ENCODE results near the gene RNASE8.
"Not testable (repeated sequence)": the region's sequence is repeated elsewhere in the genome, so short reads cannot be mapped to it uniquely, and the experiment has no call there.

RNASE8 gene

GRCh38 chr14:21030531-21030930 is 27.1 kb upstream of the RNASE8 start:
- no peak for DNase-seq (ENCODE audit: low spot score)

- no peak for DNase-seq (ENCODE audit: low spot score)
Observed at GRCh38 chr14:21032326-21033132, 25.1 kb upstream of the RNASE8 start.

- no peak for DNase-seq (ENCODE audit: low spot score)
Observed at GRCh38 chr14:21033133-21033698, 24.4 kb upstream of the RNASE8 start.

- DNase-seq (ENCODE audit: low spot score) = no peak
Observed at GRCh38 chr14:21034707-21035106, 22.9 kb upstream of the RNASE8 start, which contains the start of gene RNASE13. RNASE13 (minus strand) TSS chr14:21034807; CDS start chr14:21034288, 519 bp downstream.

- no peak for DNase-seq (ENCODE audit: low spot score)
Observed at GRCh38 chr14:21036751-21037150, 20.9 kb upstream of the RNASE8 start.

- no peak for DNase-seq (ENCODE audit: low spot score)
Observed at GRCh38 chr14:21037156-21037555, 20.5 kb upstream of the RNASE8 start.

- DNase-seq (ENCODE audit: low spot score) = no peak
Observed at GRCh38 chr14:21038441-21039422, 18.9 kb upstream of the RNASE8 start.

- DNase-seq (ENCODE audit: low spot score) = no peak
Observed at GRCh38 chr14:21039585-21040369, 17.8 kb upstream of the RNASE8 start.

GRCh38 chr14:21040370-21040925 is 17.2 kb upstream of the RNASE8 start:
- DNase-seq (ENCODE audit: low spot score) = no peak

- not testable (repeated sequence) for DNase-seq (ENCODE audit: low spot score)
Observed at GRCh38 chr14:21040941-21041340, 16.7 kb upstream of the RNASE8 start.

GRCh38 chr14:21041676-21042433 is 15.8 kb upstream of the RNASE8 start, which contains the start of gene RNASE7:
RNASE7 (plus strand) TSS chr14:21042362; CDS start chr14:21042993, 631 bp downstream.
- DNase-seq (ENCODE audit: low spot score) = no peak

GRCh38 chr14:21042918-21043317 is 14.7 kb upstream of the RNASE8 start:
- no peak for DNase-seq (ENCODE audit: low spot score)

- no peak for DNase-seq (ENCODE audit: low spot score)
Observed at GRCh38 chr14:21043387-21043973, 14.1 kb upstream of the RNASE8 start.

GRCh38 chr14:21043974-21044618 is 13.5 kb upstream of the RNASE8 start:
- no peak for DNase-seq (ENCODE audit: low spot score)

GRCh38 chr14:21047378-21047781 is 10.2 kb upstream of the RNASE8 start:
- no peak for DNase-seq (ENCODE audit: low spot score)

GRCh38 chr14:21048638-21049037 is 9.0 kb upstream of the RNASE8 start:
- no peak for DNase-seq (ENCODE audit: low spot score)

- DNase-seq (ENCODE audit: low spot score) = no peak
Observed at GRCh38 chr14:21049271-21049673, 8.3 kb upstream of the RNASE8 start.

GRCh38 chr14:21050597-21050996 is 7.0 kb upstream of the RNASE8 start:
- DNase-seq (ENCODE audit: low spot score) = no peak

Measured in hematopoietic multipotent progenitor cell treated with erythropoietin and hydrocortisone succinate and interleukin-3 and kit ligand, for 15 days (in vitro differentiated cells).